ENCODE results near the gene FOSL1.

DNA sequence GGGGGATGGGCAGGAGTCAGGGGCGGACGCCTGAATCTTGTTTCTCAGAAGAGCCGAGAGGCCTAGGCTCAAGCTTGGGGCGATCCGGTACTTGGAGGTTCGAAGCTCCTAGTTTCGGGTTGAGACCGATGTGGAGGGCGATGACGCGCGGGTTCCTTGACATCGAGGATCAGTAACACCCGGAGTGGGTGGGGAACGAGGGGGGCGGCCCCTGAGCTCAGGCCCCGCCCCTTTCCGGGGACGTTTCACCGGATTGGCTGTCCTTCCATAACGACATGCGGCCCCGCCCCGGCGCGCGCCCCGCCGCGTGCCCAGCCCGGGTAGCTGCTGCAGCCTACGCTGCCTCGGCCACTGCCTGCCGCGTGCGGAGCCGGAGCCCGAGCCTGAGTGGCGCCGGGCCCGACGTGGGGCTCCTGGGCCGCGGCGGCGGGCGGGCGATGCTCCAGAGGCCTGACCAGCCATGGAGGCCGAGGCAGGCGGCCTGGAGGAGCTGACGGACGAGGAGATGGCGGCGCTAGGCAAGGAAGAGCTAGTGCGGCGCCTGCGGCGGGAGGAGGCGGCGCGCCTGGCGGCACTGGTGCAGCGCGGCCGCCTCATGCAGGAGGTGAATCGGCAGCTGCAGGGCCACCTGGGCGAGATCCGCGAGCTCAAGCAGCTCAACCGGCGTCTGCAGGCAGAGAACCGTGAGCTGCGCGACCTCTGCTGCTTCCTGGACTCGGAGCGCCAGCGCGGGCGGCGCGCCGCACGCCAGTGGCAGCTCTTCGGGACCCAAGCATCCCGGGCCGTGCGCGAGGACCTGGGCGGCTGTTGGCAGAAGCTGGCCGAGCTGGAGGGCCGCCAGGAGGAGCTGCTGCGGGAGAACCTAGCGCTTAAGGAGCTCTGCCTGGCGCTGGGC lies 9.6 kb downstream of the FOSL1 start, which contains the start of gene CCDC85B:
- TF ChIP-seq, protein P1, sequence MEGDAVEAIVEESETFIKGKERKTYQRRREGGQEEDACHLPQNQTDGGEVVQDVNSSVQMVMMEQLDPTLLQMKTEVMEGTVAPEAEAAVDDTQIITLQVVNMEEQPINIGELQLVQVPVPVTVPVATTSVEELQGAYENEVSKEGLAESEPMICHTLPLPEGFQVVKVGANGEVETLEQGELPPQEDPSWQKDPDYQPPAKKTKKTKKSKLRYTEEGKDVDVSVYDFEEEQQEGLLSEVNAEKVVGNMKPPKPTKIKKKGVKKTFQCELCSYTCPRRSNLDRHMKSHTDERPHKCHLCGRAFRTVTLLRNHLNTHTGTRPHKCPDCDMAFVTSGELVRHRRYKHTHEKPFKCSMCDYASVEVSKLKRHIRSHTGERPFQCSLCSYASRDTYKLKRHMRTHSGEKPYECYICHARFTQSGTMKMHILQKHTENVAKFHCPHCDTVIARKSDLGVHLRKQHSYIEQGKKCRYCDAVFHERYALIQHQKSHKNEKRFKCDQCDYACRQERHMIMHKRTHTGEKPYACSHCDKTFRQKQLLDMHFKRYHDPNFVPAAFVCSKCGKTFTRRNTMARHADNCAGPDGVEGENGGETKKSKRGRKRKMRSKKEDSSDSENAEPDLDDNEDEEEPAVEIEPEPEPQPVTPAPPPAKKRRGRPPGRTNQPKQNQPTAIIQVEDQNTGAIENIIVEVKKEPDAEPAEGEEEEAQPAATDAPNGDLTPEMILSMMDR (optimal IDR thresholded peaks at IDR 0.05 in 1 of 3, IDR thresholded peaks at IDR 0.05 in 1 of 3, conservative IDR thresholded peaks at IDR 0.05 in 1 of 3; ENCODE audit: extremely low read depth in 1 of 3, insufficient read depth in 2 of 3, low read length in 3 of 3) = peak in 1 of 3 experiments; percentile 20
- TF ChIP-seq EZH2 (IDR thresholded peaks at IDR 0.05; ENCODE audit: low read length) = no peak

All from keratinocyte (primary cell).